HCT116 (cell line): ENCODE measurements around the gene PLVAP. TPM values are rescaled to one million over a fixed set of nuclear protein-coding genes. Genes with fewer than 3 reads are reported as not detected.

Experiments
- ATAC-seq: fragments of 200-7000 bp; cut with Tn5 transposase; 2 replicates; pipeline ENCODE4 v1.9.1; 2020; ENCODE audit warnings: mild to moderate bottlenecking, moderate library complexity
- BruUV-seq: library from RNA; stranded (reverse); fragments of 400-500 nt; replicated peaks from 2 replicates; lab custom pipeline; 2021; lab: Mats Ljungman, UMichigan
- CTCF ChIA-PET: fragments of 300-600 bp; sonication (Branson Sonifier 250); formaldehyde crosslinking; loops from one replicate; lab custom pipeline; 2021; ENCODE audit warnings: antibody characterized with exemption; lab: Charles Lee
- POLR2A ChIA-PET: fragments of 300-600, 350-600 bp; sonication (Branson Sonifier 250); formaldehyde crosslinking; loops from one replicate; lab custom pipeline; 2021; ENCODE audit warnings: antibody characterized with exemption; lab: Charles Lee
- RAD21 ChIA-PET, 2 experiments: fragments of 300-600 bp; sonication (Branson Sonifier 250); formaldehyde crosslinking; loops; one replicate each; lab custom pipeline; 2023; ENCODE audit warnings: low total read pairs in 2 of 2; ENCODE audit not compliant: uncharacterized antibody in 2 of 2, unreplicated experiment in 2 of 2, low non-redundant PET in 1 of 2; lab: Charles Lee
- DNase-seq: peaks from one replicate; pipeline ENCODE4 v3.0.0-alpha.2; 2010; ENCODE audit warnings: low read depth, low spot score
- H2AFZ ChIP-seq: fragments of 200-600 bp; shearing (Covaris generic), sonication (generic); 2 replicates; pipeline ENCODE4 v1.6.1; 2017; ENCODE audit warnings: low read depth, mixed run types, mixed read lengths, antibody characterized with exemption, low read length; ENCODE audit not compliant: poor library complexity, severe bottlenecking
- H3K27ac ChIP-seq: 2 replicates; pipeline ENCODE4 v1.5.1; 2012; ENCODE audit warnings: low read depth, low read length
- H3K27me3 ChIP-seq: fragments of 200-600 bp; sonication (generic); 2 replicates; pipeline ENCODE4 v1.6.1; 2016; ENCODE audit warnings: mixed run types, low read length, mixed read lengths; ENCODE audit not compliant: insufficient read depth
- H3K36me3 ChIP-seq, 2 experiments: fragments of 200-500 bp in 1 of 2; fragments of 200-600 bp in 1 of 2; sonication (Bioruptor generic) in 1 of 2; sonication (generic) in 1 of 2; 2 replicates each; pipeline versions ENCODE4 v1.5.1 to v1.6.1; 2014 to 2016; ENCODE audit warnings: low read length in 2 of 2, inconsistent platforms in 1 of 2, mixed read lengths in 1 of 2, mixed run types in 1 of 2; ENCODE audit not compliant: insufficient read depth in 2 of 2, control insufficient read depth in 1 of 2
- H3K4me1 ChIP-seq, 2 experiments: fragments of 200-600 bp in 1 of 2; sonication (generic) in 1 of 2; 2 replicates each; pipeline versions ENCODE4 v1.5.1 to v1.6.1; 2012 to 2017; ENCODE audit warnings: low read length in 2 of 2, inconsistent platforms in 1 of 2, mild to moderate bottlenecking in 1 of 2, mixed read lengths in 1 of 2, mixed run types in 1 of 2, moderate library complexity in 1 of 2; ENCODE audit not compliant: insufficient read depth in 2 of 2, control insufficient read depth in 1 of 2
- H3K4me2 ChIP-seq: fragments of 200-600 bp; sonication (generic); 2 replicates; pipeline ENCODE4 v1.6.1; 2017; ENCODE audit warnings: mixed run types, low read length, mixed read lengths
- H3K4me3 ChIP-seq, 2 experiments: fragments of 200-600 bp in 1 of 2; sonication (generic) in 1 of 2; replicated peaks in 1 of 2; 2 replicates each; pipeline ENCODE4 v1.5.1; 2011 to 2016; ENCODE audit warnings: low read length in 2 of 2, control low read depth in 1 of 2, low read depth in 1 of 2, mild to moderate bottlenecking in 1 of 2, mixed read lengths in 1 of 2, mixed run types in 1 of 2
- H3K79me2 ChIP-seq: fragments of 200-600 bp; sonication (generic); 2 replicates; pipeline ENCODE4 v1.6.1; 2017; ENCODE audit warnings: mild to moderate bottlenecking, mixed run types, low read length, moderate library complexity, mixed read lengths; ENCODE audit not compliant: insufficient read depth
- H3K9ac ChIP-seq: fragments of 200-600 bp; sonication (generic); 2 replicates; pipeline ENCODE4 v1.6.1; 2016; ENCODE audit warnings: low read length, mixed read lengths
- H3K9me2 ChIP-seq: fragments of 200-600 bp; sonication (generic), shearing (Covaris generic); 2 replicates; pipeline ENCODE4 v1.6.1; 2017; ENCODE audit warnings: mixed run types, mild to moderate bottlenecking, moderate library complexity; ENCODE audit not compliant: insufficient read depth
- H3K9me3 ChIP-seq, 2 experiments: fragments of 200-500 bp in 1 of 2; fragments of 200-600 bp in 1 of 2; sonication (Bioruptor generic) in 1 of 2; sonication (generic) in 1 of 2; 2 replicates each; pipeline ENCODE4 v1.6.1; 2014 to 2017; ENCODE audit warnings: low read length in 2 of 2, mixed read lengths in 2 of 2, inconsistent platforms in 1 of 2, low read depth in 1 of 2, mild to moderate bottlenecking in 1 of 2, mixed run types in 1 of 2, moderate library complexity in 1 of 2; ENCODE audit not compliant: control insufficient read depth in 1 of 2, insufficient read depth in 1 of 2
- H4K20me1 ChIP-seq: fragments of 200-600 bp; sonication (generic), shearing (Covaris generic); 2 replicates; pipeline ENCODE4 v1.6.1; 2017; ENCODE audit warnings: mixed run types, mild to moderate bottlenecking, moderate library complexity; ENCODE audit not compliant: insufficient read depth
- CBX3 ChIP-seq: IDR thresholded peaks from 2 replicates; pipeline ENCODE4 v1.6.1; 2012; ENCODE audit warnings: low read depth
- EGR1 ChIP-seq: IDR thresholded peaks from 2 replicates; pipeline ENCODE4 v1.6.1; 2012; ENCODE audit warnings: low read depth
- EZH2phosphoT487 ChIP-seq: fragments of 200-600 bp; IDR thresholded peaks from 2 replicates; pipeline ENCODE4 v1.6.1; 2018; ENCODE audit warnings: antibody characterized with exemption, borderline replicate concordance
- intact Hi-C: fragments of 100-400 bp; cut with micrococcal nuclease; formaldehyde crosslinking; loops from 2 replicates; pipeline ENCODE4 v1.10.0; 2022
- total RNA-seq: library from RNA; stranded (reverse); gene quantifications from one replicate; pipeline ENCODE4 v1.2.1, GENCODE V29; 2021; ENCODE audit not compliant: unreplicated experiment

Gene PLVAP
- total RNA-seq, 1 experiment from 2014 or later: 0.47 TPM

DNA sequence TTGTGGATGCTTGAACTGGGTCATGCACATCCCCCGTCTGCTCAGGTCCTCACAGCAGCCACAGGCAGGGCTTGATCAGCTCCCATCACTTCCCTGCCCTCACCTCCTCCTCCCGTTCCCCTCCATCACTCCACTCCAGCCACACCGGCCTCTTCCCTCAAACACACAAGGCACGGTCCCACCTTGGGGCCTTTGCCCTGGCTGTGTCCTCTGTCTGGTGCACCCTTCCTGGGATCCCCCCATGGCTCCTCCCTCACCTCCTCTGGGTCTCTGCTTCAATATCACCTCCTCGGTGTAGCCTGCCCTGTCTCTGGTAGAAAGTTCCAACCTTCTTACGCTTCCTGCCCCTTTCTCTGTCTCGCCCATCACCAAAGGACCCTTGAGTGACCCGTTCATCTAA is 23.8 kb downstream of the PLVAP start:
- no TSS peak for BruUV-seq
- CTCF ChIA-PET: no interaction called here
- POLR2A ChIA-PET: no interaction called here

DNA sequence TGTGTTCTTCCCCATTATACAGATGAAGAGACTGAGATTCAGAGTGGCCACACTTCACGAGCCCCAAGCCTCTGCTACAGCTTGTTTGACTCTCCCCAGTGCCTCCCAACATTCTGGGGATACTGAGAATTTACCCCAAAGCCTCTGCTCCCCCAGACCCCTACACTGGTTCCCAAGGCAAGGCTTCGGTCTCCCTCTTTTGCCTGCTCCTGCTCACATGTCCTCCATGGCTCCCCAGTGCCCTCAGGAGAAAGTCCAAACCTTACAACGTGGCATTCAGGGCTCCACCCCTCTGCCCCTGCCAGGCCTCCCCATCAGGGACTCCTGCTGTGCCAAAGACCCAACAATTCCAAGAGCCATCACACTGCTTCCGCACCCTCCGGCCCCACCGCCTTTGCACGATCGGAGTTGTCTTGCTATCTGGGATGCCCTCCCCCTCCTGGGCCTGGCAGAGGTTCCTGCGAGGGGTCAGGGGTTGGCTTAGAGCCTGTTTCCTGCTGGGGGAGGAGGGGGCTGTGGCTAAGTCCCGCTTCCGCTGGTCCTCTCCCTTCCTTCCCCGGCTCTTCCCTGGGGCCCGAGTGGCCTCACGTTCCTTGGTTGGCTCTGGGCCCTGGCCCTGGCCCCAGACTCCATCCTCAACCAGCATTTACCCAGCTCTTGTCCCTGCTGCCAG is 24.4 kb downstream of the PLVAP start:
- DNase-seq: no peak
- POLR2A ChIA-PET: no interaction called here

More for the DNA sequence above, 23.8 kb downstream of the PLVAP start:
- RAD21 ChIA-PET: no interaction called here
- no peak overlapping the region for H3K4me2 ChIP-seq
- H3K9me3 ChIP-seq: no peaks in the 10 kb centered on the region
- DNase-seq: no peak
- H3K27me3 ChIP-seq: no peaks in the 10 kb centered on the region
- no peak overlapping the region for H3K4me3 ChIP-seq
- H3K36me3 ChIP-seq: no peaks in the 10 kb centered on the region
- intact Hi-C loops: no loop called here
- no peak overlapping the region for H3K27ac ChIP-seq
- peaks cover 9 to 11% of the 10 kb centered on the region in 2 experiments; a peak in 3 of 4 replicates for H3K4me1 ChIP-seq
- no peaks in the 10 kb centered on the region for H3K9me2 ChIP-seq
- no peak overlapping the region for H2AFZ ChIP-seq
- H3K9ac ChIP-seq: no peak overlapping the region
- no peak for ATAC-seq
- H4K20me1 ChIP-seq: no peaks in the 10 kb centered on the region
- TF ChIP-seq EGR1: no peak
- TF ChIP-seq, all 23 proteins: peak for 0
- no peaks in the 10 kb centered on the region for H3K79me2 ChIP-seq

More for the DNA sequence above, 24.4 kb downstream of the PLVAP start:
- Histone ChIP-seq H3K79me2 (no peaks in the 10 kb centered on the region), H3K4me2 (no peak overlapping the region), H3K4me3 (no peak overlapping the region), H3K27me3 (no peaks in the 10 kb centered on the region), H3K9me2 (no peaks in the 10 kb centered on the region), H3K4me1 (peaks cover 10 to 12% of the 10 kb centered on the region in 2 experiments; a peak in 3 of 4 replicates), H2AFZ (no peak overlapping the region), H3K9ac (no peak overlapping the region), H3K27ac (no peak overlapping the region), H4K20me1 (no peaks in the 10 kb centered on the region), H3K9me3 (no peaks in the 10 kb centered on the region), H3K36me3 (no peaks in the 10 kb centered on the region)
- no TSS peak for BruUV-seq
- intact Hi-C loops: no loop called here
- ChIA-PET RAD21 (interaction anchor here in 1 of 2 experiments (0.6 kb wide), 1 partner anchor 785 kb away, joined by 3 read pairs; no protein-coding TSS in a partner anchor), CTCF (no interaction called here)
- no peak for ATAC-seq
- TF ChIP-seq EZH2phosphoT487 (no peak), CBX3 (no peak)
